CD4-positive, alpha-beta T cell treated with Interleukin-2 at 100 ng/mL for 4 hours (primary cell): Measurements from ENCODE around the gene MGME1.

Experiments
- DNase-seq: peaks from one replicate; pipeline ENCODE4 v3.0.0-alpha.2; 2020; ENCODE audit warnings: low spot score

Gene MGME1, protein sequence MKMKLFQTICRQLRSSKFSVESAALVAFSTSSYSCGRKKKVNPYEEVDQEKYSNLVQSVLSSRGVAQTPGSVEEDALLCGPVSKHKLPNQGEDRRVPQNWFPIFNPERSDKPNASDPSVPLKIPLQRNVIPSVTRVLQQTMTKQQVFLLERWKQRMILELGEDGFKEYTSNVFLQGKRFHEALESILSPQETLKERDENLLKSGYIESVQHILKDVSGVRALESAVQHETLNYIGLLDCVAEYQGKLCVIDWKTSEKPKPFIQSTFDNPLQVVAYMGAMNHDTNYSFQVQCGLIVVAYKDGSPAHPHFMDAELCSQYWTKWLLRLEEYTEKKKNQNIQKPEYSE

DNA sequence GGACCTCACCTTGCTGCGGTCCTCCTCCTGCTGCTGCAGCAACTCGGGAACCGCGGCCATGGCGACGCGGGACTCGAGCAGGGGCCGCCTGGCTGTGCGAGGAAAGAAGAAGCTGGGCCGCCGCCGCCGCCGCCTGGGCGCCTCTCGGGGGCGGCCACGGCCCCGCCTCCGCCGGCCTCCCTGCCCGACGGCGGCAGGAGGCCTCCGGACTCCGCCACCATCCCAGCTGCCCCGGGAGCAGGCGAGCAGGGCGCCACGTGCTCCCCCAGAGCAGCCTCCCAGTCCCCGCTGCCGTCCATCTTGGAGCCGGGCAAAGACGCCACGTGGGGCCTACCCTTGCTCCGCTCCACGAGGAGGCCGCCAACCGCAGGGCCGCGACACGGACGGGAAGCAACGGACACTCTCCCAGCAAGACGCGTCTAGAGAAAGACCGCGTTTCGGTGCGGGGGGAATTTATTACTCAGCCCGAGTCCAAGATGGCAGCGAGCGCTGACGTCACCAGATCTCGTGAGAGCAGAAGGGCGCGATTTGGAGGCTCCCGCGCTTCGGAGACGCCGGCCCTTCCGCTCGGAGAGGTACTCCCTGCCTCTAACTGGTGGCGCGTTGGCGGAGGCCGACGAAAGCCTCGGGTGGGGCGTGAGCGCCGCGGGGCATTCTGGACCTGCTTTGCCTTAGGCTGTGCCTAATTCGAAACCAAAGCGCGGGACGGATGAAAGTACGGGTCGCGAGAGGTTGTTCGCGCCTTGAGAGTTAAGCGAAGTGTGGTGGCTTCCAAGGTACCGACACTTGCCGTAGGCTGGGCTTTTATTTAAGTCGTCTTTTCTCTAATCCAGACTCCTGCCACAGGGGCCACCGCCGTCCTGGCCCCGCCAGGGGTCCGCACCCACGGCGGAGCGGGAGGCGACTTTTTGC, at the start of gene MGME1, which contains the start of gene SNX5:
MGME1 (plus strand) TSS at position 653 of the 912 bp plus-strand sequence. CDS start 842 bp downstream, outside the sequence.
SNX5 (minus strand) TSS at position 429 of the 912 bp plus-strand sequence; CDS start at position 60, 369 bp downstream.
- peak; percentile 99 for DNase-seq

DNA sequence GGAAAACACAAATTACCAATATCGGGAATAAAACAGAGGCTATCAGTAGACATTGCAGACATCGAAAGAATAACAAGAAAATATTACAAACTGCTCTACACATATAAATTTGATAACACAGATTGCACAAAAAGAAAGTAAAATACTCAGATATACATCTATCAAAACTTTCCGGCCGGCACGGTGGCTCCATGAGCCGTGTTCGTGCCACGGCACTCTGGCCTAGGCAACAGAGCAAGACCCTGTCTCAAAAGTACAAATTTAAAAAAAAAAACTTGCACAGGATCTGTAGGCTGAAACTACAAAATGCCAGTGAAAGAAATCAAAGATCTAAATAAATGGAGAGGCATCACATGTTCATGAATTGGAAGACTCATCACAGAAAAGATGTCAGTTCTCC, 49.7 kb upstream of the MGME1 start:
- no peak for DNase-seq

DNA sequence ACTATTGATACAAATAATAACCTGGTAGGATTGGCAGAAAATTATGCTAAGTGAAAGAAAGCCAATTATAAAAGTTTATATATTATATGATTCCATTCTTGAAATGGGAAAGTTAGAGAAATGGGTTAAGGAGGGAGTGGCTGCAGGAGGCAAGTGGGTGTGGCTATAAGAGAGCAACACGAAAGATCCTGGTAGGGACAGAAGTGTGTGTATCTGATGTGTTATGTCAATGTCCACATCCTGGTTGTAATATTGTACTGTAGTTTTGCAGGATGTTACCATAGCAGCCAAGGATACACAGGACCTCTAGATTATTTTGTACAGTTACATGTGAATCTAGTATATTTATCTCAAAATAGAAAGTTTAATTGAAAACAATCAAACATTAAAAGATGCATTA, 47.0 kb upstream of the MGME1 start:
- no peak for DNase-seq

DNA sequence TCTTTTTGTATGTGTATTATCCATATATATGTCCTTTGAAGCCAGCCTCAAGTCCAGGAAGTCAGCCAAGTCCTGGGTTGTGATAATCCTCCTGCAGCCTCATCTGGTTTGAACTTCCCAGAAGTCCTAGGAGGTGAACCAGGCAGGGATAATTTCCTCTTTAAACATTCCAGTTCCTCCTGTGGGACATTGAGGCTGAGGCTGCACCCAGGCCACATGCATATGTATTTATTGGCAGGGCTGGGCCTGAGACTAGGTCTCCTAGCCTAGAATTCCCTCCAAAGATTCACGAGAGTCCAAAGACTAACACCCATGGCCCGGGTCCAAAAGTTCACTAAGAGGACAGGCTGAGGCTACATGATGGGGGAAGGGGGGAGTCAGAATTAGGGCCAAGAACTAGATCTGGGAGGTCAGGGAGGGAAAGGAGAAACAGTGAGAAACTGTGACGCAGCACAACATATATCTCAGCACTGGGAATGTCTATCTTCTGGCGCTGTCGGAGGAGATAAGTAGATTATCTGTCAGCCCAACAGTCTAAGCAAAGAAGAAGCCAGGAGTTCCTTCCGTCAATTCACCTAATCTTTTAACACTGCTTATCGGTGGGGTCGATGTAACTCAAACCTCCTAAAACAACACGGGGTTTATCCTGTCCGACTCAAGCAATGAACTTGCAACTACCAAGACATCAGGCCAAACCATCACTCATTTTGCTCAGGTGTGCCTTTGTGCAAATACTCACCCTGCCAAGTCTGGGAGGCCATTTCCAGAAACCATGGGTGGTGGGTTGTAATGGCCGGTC, 43.5 kb upstream of the MGME1 start:
- no peak for DNase-seq

DNA sequence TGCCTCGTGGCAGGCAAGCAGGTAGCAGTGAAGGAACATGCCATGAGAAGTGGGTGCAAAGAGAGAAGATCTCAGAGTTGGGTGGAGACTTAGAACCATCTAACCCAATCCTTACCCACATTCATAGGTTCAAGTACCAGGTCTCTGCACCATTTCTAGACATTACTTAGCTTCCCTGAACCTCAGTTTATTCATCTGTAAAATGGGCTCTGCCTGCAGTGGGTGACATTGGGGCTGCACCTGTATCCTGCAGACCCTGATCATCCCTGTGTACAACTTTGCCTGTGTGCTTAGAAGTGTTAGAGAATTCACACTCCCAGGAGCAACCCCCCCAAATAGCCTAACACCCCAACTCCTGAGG, 42.9 kb upstream of the MGME1 start:
- no peak for DNase-seq

DNA sequence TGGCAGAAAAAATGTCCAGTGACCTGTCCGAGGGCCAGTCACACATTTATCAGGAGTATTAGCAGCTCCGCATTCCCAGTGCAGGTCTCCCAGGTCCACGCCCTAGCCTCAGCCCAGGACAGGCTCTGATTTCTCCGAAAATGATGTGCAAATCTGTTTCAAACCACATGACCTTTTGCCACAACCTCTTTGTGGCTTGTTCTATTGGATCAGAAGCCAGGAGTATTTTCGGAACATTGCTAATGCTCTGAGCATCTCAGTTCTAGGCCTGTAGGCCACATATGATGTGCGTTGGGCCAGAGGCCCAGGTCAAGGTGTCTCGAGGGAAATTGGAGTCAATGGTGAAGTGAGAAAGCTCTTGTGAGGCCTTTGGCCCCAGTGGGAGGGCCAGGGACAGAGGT, 40.6 kb upstream of the MGME1 start:
- DNase-seq = no peak

DNA sequence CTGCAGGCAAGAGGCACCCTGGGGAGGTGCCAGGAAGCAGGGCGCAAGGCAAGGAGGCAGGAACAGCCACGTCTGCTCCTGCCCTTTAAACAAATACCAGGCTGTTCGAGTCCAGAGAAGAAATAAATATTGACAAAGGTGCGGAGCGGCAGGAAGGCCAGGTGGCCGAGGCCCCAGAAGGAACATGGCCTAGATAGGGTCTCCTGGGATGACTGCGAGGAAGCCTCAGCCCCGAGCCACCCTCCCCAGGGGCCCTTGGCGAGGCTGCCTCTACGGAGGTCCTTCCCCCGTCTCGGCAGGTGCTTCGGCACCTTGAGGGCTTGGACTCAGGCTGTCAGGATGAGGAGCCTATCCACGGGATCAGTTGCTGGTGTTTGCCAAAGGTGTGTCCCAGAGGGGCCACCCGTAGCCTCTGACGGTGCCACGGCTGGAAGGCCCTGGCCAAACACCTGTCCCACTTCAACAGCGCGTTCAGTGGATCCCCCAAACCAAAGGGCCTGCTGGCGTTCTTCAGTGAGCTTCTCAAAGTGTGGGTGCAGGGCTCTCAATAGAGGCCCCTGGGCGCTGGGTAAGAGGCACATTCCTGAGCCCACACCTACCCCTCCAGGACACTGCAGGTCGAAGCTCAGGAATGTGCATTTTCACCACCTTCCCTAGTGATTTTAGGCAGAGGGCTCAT, 40.0 kb upstream of the MGME1 start:
- no peak for DNase-seq

DNA sequence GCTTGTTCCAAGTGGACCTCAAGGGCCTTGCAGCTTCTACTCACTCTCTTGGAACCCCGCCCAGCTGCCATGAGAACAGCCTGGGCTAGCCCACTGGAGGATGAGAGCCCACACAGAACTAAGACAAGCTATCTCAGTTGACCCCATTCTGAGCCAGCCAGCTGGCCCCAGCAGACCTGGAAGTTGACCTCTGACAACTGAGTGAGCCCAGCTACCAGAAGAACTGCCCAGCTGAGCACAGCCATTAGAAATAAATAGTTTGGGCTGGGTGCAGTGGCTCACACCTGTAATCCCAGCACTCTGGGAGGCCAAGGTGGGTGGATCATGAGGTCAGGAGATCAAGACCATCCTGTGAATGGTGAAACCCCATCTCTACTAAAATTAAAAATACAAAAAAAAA, 37.3 kb upstream of the MGME1 start:
- no peak for DNase-seq

DNA sequence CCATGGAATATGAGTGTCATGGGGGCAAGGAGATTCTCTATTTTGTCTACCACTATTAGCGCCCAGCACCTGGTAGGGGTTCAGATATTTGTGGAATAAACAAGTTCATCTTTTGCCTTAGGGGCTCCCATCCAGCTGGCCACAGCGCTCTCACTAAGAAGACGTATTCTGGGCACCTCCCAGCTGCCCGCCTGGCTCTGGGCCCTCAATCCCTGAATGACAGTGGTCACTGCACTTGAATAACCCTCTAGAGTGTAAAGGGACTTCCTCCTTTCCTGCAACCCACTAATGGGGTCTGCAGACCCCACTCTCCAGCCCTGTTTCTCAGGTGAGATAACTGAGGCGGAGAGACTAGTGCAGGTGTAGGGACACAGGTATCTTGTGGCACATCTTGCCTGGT, 36.4 kb upstream of the MGME1 start:
- no peak for DNase-seq

DNA sequence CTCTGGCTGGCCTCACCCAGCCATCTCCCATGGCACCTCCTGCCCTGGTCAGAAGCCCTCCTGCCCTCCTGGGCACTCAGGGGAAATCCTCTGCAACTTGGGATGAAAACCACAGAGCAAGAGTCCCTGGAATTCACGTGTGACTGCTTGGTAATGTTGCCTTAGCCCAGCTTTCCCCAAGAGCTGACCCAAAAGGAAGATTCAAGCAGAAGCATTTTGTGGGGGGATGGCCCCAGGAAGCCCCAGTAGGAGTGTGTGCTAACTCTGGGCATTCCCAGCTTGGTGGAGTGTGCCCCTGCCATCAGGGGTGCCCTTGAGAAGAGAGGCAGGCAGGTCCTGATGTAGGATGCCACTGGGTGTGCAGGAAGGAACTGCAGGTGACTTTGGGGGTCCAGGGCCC, 35.7 kb upstream of the MGME1 start:
- DNase-seq = no peak

DNA sequence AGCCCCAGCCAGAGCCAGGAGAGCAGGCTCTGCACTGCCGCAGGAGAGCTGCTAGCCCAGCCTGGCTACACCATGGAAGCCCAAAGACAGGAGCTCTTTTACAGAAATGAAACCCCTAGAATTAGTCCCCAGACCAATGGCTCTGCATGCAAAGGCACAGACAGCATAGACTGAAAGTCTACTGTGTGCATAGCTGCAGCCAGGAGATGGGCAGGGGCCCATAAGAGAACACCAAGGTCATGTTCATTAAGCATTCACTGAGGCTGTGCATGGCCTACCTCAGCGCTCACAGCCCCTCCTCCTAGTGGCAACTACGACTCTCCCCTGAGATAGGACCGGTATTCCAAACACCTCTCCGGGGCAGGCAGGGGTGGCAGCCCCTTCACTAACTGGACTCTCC, 35.1 kb upstream of the MGME1 start:
- no peak for DNase-seq

DNA sequence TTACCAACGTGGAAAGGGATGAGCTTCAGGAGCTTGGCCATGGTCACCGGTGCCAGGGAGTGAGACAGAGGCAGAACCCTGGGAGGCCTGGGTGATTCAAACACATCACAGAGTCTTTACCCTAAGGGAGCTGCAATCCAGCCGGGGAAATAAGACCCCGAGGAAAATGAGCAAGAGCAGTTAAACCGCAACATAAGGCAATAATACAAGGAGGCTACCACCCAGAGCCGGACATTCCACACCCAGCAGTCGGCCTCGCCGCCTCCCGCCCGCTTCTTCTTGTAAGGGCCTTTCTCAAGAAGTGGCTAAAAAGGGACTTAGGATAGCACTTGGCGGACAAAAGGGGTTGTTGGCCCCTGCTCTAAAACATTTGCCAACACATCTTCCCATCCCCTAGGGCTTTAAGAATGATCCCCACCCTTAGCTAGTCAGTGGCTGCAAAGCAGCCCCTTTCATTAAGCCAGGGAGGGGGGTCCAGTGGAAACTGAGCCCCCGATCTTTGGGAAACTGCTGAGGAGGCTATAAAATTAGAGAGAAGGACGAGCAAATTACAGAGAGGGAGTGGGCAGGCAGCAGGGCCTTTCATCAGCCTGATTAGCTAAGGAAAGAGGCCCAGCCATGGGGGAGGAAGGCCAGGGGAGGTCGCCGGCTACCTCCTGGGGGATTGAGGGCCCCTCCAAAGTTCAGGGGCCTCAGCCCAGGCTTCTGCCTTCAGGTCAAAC, 34.5 kb upstream of the MGME1 start:
- no peak for DNase-seq

DNA sequence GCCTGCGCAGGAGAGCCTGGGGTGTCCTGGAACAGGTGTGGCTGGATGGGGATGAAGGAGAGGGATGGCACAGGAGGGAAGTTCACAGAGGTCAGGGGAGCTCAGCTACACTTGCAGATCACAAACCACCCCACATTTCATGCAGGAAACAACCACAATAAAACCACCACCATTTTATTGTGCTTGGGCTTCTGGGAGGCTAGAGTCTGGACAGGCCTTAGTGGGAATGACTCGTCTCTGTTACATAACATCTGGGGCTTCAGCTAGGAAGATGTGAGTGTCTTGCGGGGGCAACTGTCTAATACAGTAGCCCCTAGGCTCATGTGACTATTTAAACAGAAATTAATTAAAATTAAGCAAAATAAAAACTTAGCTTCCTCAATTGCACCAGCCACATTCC, 33.6 kb upstream of the MGME1 start:
- DNase-seq = no peak

DNA sequence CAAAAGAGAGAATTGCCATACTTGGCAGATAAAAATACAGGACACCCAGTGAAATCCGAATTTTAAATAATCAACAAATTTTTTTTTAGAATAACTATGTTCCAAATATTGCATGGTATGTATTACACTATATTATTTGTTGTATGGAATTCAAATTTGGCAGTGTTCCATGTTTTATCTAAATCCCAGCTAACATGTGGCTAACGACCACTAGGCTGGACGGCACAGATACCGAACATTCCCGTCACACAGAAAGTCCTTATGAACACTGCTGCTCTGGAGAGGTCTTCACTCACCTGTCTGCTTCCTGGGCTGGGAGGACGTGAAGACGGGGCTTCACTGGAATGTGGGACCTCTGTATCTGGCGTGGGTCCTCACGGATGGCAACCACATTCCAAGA, 33.1 kb upstream of the MGME1 start:
- DNase-seq = no peak

DNA sequence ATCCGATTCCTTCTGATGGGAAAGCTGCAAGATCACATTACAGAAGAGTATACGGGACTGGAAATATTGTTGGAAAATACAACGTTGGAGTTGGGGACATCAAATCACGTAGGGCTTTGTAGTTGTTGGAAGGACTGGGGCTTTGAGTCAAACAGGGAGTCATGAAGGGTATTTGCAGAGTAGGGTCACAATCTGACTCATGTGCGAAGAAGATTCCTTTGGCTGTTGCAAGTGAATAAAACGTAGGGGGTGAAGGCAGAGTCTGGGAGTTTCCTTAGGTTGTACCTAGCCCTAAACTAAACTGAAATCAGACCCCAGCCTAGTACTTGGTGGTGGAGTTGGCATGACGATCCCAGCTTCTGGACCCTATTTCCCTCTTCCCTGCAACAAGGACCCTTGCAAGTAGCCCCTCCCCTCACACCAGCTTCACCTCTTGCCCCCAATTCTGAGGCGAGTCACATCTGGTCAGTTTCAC, 32.5 kb upstream of the MGME1 start:
- no peak for DNase-seq

DNA sequence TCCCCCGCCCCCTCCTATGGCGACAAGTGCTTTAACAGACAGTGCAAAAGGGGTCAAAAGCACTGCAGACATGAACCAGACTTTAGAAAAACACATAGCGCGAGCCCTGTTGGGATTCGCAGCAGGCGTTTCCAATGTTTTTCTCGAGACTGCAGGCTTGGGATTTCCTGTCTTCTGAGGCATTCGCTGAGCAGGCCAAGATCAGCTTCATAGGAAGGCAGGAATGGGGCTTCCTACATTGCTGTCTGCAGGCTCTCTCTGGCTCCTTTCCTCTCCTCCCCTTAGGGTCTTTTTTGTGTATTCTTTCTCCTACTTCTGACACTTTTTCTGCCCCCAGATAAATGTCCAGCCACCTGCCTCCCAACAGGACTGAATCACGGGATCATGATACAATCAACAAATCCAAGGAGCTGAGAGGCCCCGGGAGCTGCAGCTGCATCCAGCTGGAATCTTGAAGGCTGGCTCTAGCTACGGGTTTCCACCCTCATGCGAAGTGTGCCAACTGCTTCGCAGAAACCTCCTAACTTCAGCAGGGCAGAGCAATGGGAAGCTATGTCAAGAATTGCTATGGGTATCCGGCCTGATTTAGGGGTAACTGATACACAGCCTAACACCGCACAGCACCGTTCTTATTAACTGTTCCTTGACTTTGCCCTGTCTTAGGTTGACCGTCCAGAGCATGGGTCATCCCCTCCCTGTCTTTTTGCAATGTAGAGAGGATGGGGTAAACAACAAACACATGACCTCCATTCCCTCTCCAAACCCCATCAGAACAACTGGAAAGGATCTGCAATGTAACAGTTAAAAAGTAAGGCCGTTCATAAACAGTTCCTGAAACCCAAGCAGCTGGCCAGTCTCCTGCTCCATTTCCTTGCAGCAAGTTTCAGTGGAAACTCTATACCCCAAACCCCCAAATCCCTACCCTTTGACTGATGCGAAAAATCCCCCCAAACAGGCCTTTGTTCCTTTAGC, 31.8 kb upstream of the MGME1 start:
- no peak for DNase-seq

DNA sequence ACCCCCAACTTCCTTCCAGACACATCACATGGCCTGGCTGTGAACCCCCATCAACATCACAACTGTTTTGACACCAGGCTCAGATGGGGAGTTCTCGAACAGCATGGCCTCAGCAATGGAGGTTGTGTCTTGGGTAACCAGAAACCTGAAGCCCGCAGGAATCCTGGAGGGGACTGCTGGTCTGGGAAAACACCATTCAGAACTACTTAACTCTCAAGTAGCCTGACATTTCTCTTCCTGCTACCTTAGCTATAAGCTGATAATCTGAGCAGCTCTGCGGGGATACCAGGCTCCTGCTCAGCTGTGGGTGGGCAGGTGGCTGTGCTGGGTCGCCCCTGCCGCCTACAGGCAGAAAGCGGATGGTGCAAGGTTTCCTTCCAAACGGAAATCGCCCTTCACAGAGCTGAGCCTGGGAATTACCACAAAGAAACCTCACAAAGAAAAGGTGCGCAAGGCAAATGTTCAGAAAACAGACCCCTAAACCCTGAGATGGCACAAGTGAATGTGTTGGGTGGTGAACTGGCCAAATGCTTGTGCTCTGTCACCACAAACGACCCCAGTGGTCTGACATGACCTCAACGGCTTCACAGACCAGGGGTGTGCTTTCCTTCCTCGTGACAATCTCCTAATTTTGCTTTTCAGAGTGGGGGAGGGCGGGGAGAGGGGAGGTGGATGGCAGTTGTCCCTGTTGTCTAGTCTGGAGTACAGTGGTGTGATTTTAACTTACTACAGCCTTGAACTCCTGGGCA, 29.8 kb upstream of the MGME1 start:
- DNase-seq = peak; percentile 57

DNA sequence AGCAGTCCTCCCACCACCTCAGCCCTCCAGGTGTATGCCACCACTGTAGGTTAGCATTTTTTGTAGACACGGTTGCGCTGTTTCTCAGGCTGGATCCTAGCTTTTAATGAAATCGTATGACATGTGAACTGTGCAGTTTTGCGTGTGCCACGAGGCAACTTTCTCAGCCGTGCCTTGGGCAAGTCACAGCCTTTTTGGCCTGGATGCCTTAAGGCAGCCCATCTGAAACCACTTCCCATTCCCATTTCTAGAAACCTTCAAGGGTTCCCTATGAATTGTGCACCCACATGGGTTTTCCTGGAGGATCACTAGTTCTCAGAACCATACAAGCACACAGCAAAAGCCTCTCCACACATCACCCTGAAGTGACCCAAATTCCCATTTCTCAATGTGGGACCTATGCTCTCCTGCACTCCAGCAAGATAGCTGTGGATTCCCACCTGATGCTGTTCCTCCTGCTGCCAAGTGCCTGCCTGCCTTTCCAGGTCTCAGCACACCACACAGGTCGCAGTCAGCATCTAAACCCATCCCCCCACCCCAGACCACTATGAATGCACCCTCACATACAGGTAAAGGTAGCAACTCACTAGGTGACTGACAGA, 29.1 kb upstream of the MGME1 start:
- no peak for DNase-seq
